ENCODE measurements around the gene TSPAN7.

Gene TSPAN7

GRCh38 chrX:38718311-38718710 is 157.0 kb downstream of the TSPAN7 start:
- TF ChIP-seq CTCF (conservative IDR thresholded peaks at IDR 0.05; ENCODE audit: low read length) = no peak
- DNase-seq (ENCODE audit: low read depth) = no peak
- no peak overlapping the region for H3K4me3 ChIP-seq (ENCODE audit: low read length)

- no peak overlapping the region for H3K4me3 ChIP-seq (ENCODE audit: low read length)
- TF ChIP-seq CTCF (conservative IDR thresholded peaks at IDR 0.05; ENCODE audit: low read length) = no peak
- DNase-seq (ENCODE audit: low read depth) = no peak
Measured at GRCh38 chrX:38726612-38727011, 165.3 kb downstream of the TSPAN7 start.

GRCh38 chrX:38727668-38728067 is 166.3 kb downstream of the TSPAN7 start:
- DNase-seq (ENCODE audit: low read depth) = no peak
- no peak for TF ChIP-seq CTCF (conservative IDR thresholded peaks at IDR 0.05; ENCODE audit: low read length)
- no peak overlapping the region for H3K4me3 ChIP-seq (ENCODE audit: low read length)

GRCh38 chrX:38732866-38733265 is 171.5 kb downstream of the TSPAN7 start:
- no peak for DNase-seq (ENCODE audit: low read depth)
- no peak overlapping the region for H3K4me3 ChIP-seq (ENCODE audit: low read length)
- no peak for TF ChIP-seq CTCF (conservative IDR thresholded peaks at IDR 0.05; ENCODE audit: low read length)

Measured in AG10803 (cell line).